Measurements from ENCODE around the gene SRGAP1.
"Not testable (repeated sequence)": the region's sequence is repeated elsewhere in the genome, so short reads cannot be mapped to it uniquely, and the experiment has no call there.

SRGAP1 gene

GRCh38 chr12:63841011-63841410 is 3.5 kb upstream of the SRGAP1 start:
- Histone ChIP-seq H3K9ac (ENCODE audit: low read depth, low read length) (no peak overlapping the region), H3K36me3 (ENCODE audit: insufficient read depth, low read length) (no peaks in the 10 kb centered on the region), H3K27me3 (ENCODE audit: control insufficient read depth, insufficient read depth, low read length) (no peaks in the 10 kb centered on the region), H3K9me3 (replicated peaks; ENCODE audit: low read length) (no peaks in the 10 kb centered on the region), H3K4me1 (ENCODE audit: control insufficient read depth, insufficient read depth, low read length) (peaks cover 2% of the 10 kb centered on the region), H3K4me2 (ENCODE audit: low read length) (no peak overlapping the region), H3K4me3 (ENCODE audit: low read length) (no peak overlapping the region)

- Histone ChIP-seq H3K4me2 (ENCODE audit: low read length) (no peak overlapping the region), H3K36me3 (ENCODE audit: insufficient read depth, low read length) (no peaks in the 10 kb centered on the region), H3K27me3 (ENCODE audit: control insufficient read depth, insufficient read depth, low read length) (no peaks in the 10 kb centered on the region), H3K9ac (ENCODE audit: low read depth, low read length) (no peak overlapping the region), H3K9me3 (replicated peaks; ENCODE audit: low read length) (no peaks in the 10 kb centered on the region), H3K4me3 (ENCODE audit: low read length) (no peak overlapping the region), H3K4me1 (ENCODE audit: control insufficient read depth, insufficient read depth, low read length) (peaks cover 7% of the 10 kb centered on the region)
These were observed 2.9 kb upstream of the SRGAP1 start for GRCh38 chr12:63841571-63841970.

GRCh38 chr12:63842750-63843149 is 1.8 kb upstream of the SRGAP1 start:
- not testable (repeated sequence) for H3K9ac ChIP-seq (ENCODE audit: low read depth, low read length); H3K9me3 ChIP-seq (replicated peaks; ENCODE audit: low read length); H3K36me3 ChIP-seq (ENCODE audit: insufficient read depth, low read length); H3K27me3 ChIP-seq (ENCODE audit: control insufficient read depth, insufficient read depth, low read length); H3K4me3 ChIP-seq (ENCODE audit: low read length)
- Histone ChIP-seq H3K4me2 (ENCODE audit: low read length) (peak overlapping the region; percentile 86), H3K4me1 (ENCODE audit: control insufficient read depth, insufficient read depth, low read length) (peaks cover 12% of the 10 kb centered on the region)

- peak overlapping the region; percentile 86 for H3K9ac ChIP-seq (ENCODE audit: low read depth, low read length)
- H3K36me3 ChIP-seq (ENCODE audit: insufficient read depth, low read length), result no peaks in the 10 kb centered on the region
- peak overlapping the region; percentile 79 for H3K4me3 ChIP-seq (ENCODE audit: low read length)
- H3K4me1 ChIP-seq (ENCODE audit: control insufficient read depth, insufficient read depth, low read length), result peaks cover 12% of the 10 kb centered on the region
- H3K27me3 ChIP-seq (ENCODE audit: control insufficient read depth, insufficient read depth, low read length), result no peaks in the 10 kb centered on the region
- no peaks in the 10 kb centered on the region for H3K9me3 ChIP-seq (replicated peaks; ENCODE audit: low read length)
- H3K4me2 ChIP-seq (ENCODE audit: low read length), result peak overlapping the region; percentile 86
These were observed 1.2 kb upstream of the SRGAP1 start for GRCh38 chr12:63843254-63843720.

GRCh38 chr12:63843721-63844390 is 644 bp upstream of the SRGAP1 start:
- Histone ChIP-seq H3K9ac (ENCODE audit: low read depth, low read length) (peak overlapping the region; percentile 86), H3K27me3 (ENCODE audit: control insufficient read depth, insufficient read depth, low read length) (no peaks in the 10 kb centered on the region), H3K4me1 (ENCODE audit: control insufficient read depth, insufficient read depth, low read length) (peaks cover 12% of the 10 kb centered on the region)

GRCh38 chr12:63845726-63846125 is 1.2 kb downstream of the SRGAP1 start:
- Histone ChIP-seq H3K9ac (ENCODE audit: low read depth, low read length) (peak overlapping the region; percentile 86), H3K4me3 (ENCODE audit: low read length) (peak overlapping the region; percentile 79), H3K36me3 (ENCODE audit: insufficient read depth, low read length) (no peaks in the 10 kb centered on the region)

More at GRCh38 chr12:63843721-63844390, 644 bp upstream of the SRGAP1 start:
- H3K9me3 ChIP-seq (replicated peaks; ENCODE audit: low read length), result no peaks in the 10 kb centered on the region
- peak overlapping the region; percentile 86 for H3K4me2 ChIP-seq (ENCODE audit: low read length)
- H3K4me3 ChIP-seq (ENCODE audit: low read length), result peak overlapping the region; percentile 79
- H3K36me3 ChIP-seq (ENCODE audit: insufficient read depth, low read length), result no peaks in the 10 kb centered on the region

GRCh38 chr12:63846238-63846967 is 1.9 kb downstream of the SRGAP1 start:
- Histone ChIP-seq H3K36me3 (ENCODE audit: insufficient read depth, low read length) (no peaks in the 10 kb centered on the region), H3K4me2 (ENCODE audit: low read length) (peak overlapping the region; percentile 86), H3K9ac (ENCODE audit: low read depth, low read length) (peak overlapping the region; percentile 86), H3K9me3 (replicated peaks; ENCODE audit: low read length) (no peaks in the 10 kb centered on the region), H3K4me1 (ENCODE audit: control insufficient read depth, insufficient read depth, low read length) (peaks cover 21% of the 10 kb centered on the region), H3K27me3 (ENCODE audit: control insufficient read depth, insufficient read depth, low read length) (no peaks in the 10 kb centered on the region), H3K4me3 (ENCODE audit: low read length) (peak overlapping the region; percentile 79)

More at GRCh38 chr12:63845726-63846125, 1.2 kb downstream of the SRGAP1 start:
- Histone ChIP-seq H3K4me2 (ENCODE audit: low read length) (peak overlapping the region; percentile 86), H3K27me3 (ENCODE audit: control insufficient read depth, insufficient read depth, low read length) (no peaks in the 10 kb centered on the region), H3K4me1 (ENCODE audit: control insufficient read depth, insufficient read depth, low read length) (peaks cover 21% of the 10 kb centered on the region), H3K9me3 (replicated peaks; ENCODE audit: low read length) (no peaks in the 10 kb centered on the region)

GRCh38 chr12:63848450-63848849 is 4.0 kb downstream of the SRGAP1 start:
- Histone ChIP-seq H3K4me1 (ENCODE audit: control insufficient read depth, insufficient read depth, low read length) (peaks cover 21% of the 10 kb centered on the region), H3K4me2 (ENCODE audit: low read length) (peak overlapping the region; percentile 33), H3K9me3 (replicated peaks; ENCODE audit: low read length) (no peaks in the 10 kb centered on the region), H3K27me3 (ENCODE audit: control insufficient read depth, insufficient read depth, low read length) (no peaks in the 10 kb centered on the region), H3K9ac (ENCODE audit: low read depth, low read length) (no peak overlapping the region), H3K4me3 (ENCODE audit: low read length) (no peak overlapping the region), H3K36me3 (ENCODE audit: insufficient read depth, low read length) (no peaks in the 10 kb centered on the region)

- Histone ChIP-seq H3K9me3 (replicated peaks; ENCODE audit: low read length) (no peaks in the 10 kb centered on the region), H3K9ac (ENCODE audit: low read depth, low read length) (no peak overlapping the region), H3K4me2 (ENCODE audit: low read length) (peak overlapping the region; percentile 33), H3K36me3 (ENCODE audit: insufficient read depth, low read length) (no peaks in the 10 kb centered on the region), H3K4me1 (ENCODE audit: control insufficient read depth, insufficient read depth, low read length) (peaks cover 21% of the 10 kb centered on the region), H3K27me3 (ENCODE audit: control insufficient read depth, insufficient read depth, low read length) (no peaks in the 10 kb centered on the region), H3K4me3 (ENCODE audit: low read length) (no peak overlapping the region)
These were observed 4.7 kb downstream of the SRGAP1 start for GRCh38 chr12:63849106-63849620.

GRCh38 chr12:63849641-63850040 is 5.1 kb downstream of the SRGAP1 start:
- no peaks in the 10 kb centered on the region for H3K9me3 ChIP-seq (replicated peaks; ENCODE audit: low read length)
- no peak overlapping the region for H3K4me2 ChIP-seq (ENCODE audit: low read length)
- H3K36me3 ChIP-seq (ENCODE audit: insufficient read depth, low read length), result no peaks in the 10 kb centered on the region
- H3K4me3 ChIP-seq (ENCODE audit: low read length), result no peak overlapping the region
- no peak overlapping the region for H3K9ac ChIP-seq (ENCODE audit: low read depth, low read length)
- H3K27me3 ChIP-seq (ENCODE audit: control insufficient read depth, insufficient read depth, low read length), result no peaks in the 10 kb centered on the region
- H3K4me1 ChIP-seq (ENCODE audit: control insufficient read depth, insufficient read depth, low read length), result peaks cover 21% of the 10 kb centered on the region

- H3K9me3 ChIP-seq (replicated peaks; ENCODE audit: low read length), result no peaks in the 10 kb centered on the region
- H3K9ac ChIP-seq (ENCODE audit: low read depth, low read length), result no peak overlapping the region
- no peak overlapping the region for H3K4me3 ChIP-seq (ENCODE audit: low read length)
- H3K4me1 ChIP-seq (ENCODE audit: control insufficient read depth, insufficient read depth, low read length), result peaks cover 9% of the 10 kb centered on the region
- H3K4me2 ChIP-seq (ENCODE audit: low read length), result no peak overlapping the region
- no peaks in the 10 kb centered on the region for H3K27me3 ChIP-seq (ENCODE audit: control insufficient read depth, insufficient read depth, low read length)
- H3K36me3 ChIP-seq (ENCODE audit: insufficient read depth, low read length), result no peaks in the 10 kb centered on the region
These were observed 9.5 kb downstream of the SRGAP1 start for GRCh38 chr12:63853978-63854377.

Data from skeletal muscle satellite cell (primary cell).